Lung (tissue), 16 donors: ENCODE results near the gene MS4A1. TPM values are rescaled to one million over a fixed set of nuclear protein-coding genes. Genes with fewer than 3 reads are reported as not detected.

ENCODE experiments used
- ATAC-seq: fragments of 200-7000 bp; cut with Tn5 transposase; one replicate; pipeline ENCODE4 v1.9.1; 2020; ENCODE audit warnings: moderate number of reproducible peaks; ENCODE audit not compliant: insufficient read depth, low FRiP score
- DNase-seq, 3 donors: peaks; one replicate each; pipeline ENCODE4 v3.0.0-alpha.2; 2013 to 2017
- H3K27ac ChIP-seq, 2 donors: one replicate each; pipeline ENCODE4 v1.5.1; 2013; ENCODE audit warnings: mild to moderate bottlenecking in 2 of 2, moderate library complexity in 2 of 2, control low read depth in 1 of 2, inconsistent platforms in 1 of 2, low read depth in 1 of 2, low read length in 1 of 2
- H3K27me3 ChIP-seq, 3 donors: one replicate each; pipeline ENCODE4 v1.5.1; 2013; ENCODE audit warnings: low read length in 2 of 3; ENCODE audit not compliant: control insufficient read depth in 3 of 3, insufficient read depth in 3 of 3
- H3K36me3 ChIP-seq, 4 donors: one replicate each; pipeline ENCODE4 v1.5.1; 2013; ENCODE audit warnings: low read length in 4 of 4, mild to moderate bottlenecking in 1 of 4, moderate library complexity in 1 of 4; ENCODE audit not compliant: control insufficient read depth in 4 of 4, insufficient read depth in 4 of 4
- H3K4me1 ChIP-seq, 5 donors: one replicate each; pipeline ENCODE4 v1.5.1; 2013; ENCODE audit warnings: low read length in 5 of 5, mild to moderate bottlenecking in 2 of 5, moderate library complexity in 1 of 5; ENCODE audit not compliant: control insufficient read depth in 5 of 5, insufficient read depth in 5 of 5
- H3K4me3 ChIP-seq: one replicate; pipeline ENCODE4 v1.5.1; 2013; ENCODE audit warnings: mild to moderate bottlenecking, control low read depth, moderate library complexity
- H3K9ac ChIP-seq, 2 donors: one replicate each; pipeline ENCODE4 v1.5.1; 2013; ENCODE audit warnings: low read length in 2 of 2, control low read depth in 1 of 2; ENCODE audit not compliant: insufficient read depth in 1 of 2
- H3K9me3 ChIP-seq, 4 donors: one replicate each; pipeline ENCODE4 v1.5.1; 2013; ENCODE audit warnings: low read length in 3 of 4, mild to moderate bottlenecking in 1 of 4, moderate library complexity in 1 of 4; ENCODE audit not compliant: control insufficient read depth in 4 of 4, insufficient read depth in 3 of 4
- CTCF ChIP-seq: IDR thresholded peaks from 2 replicates; pipeline ENCODE4 v1.5.1; 2012; ENCODE audit warnings: mild to moderate bottlenecking; ENCODE audit errors: control extremely low read depth, extremely low read depth
- WGBS, 2 donors: extraction: QIAGEN DNeasy Blood & Tissue Kit; methylation state at CpG; one replicate each; pipeline ENCODE4 v1.1.7; 2013; 5-methylcytosine and 5-hydroxymethylcytosine counted together
- long read RNA-seq, 5 donors: transcript quantifications; one replicate each; lab custom pipeline, GENCODE V29; 2026
- polyA plus RNA-seq, 2 donors: library from polyadenylated mRNA; stranded (reverse); fragments of 200-250 nt; gene quantifications; one replicate each; pipeline ENCODE4 v1.2.1, GENCODE V29; 2013
- total RNA-seq, 2 donors: library from RNA; depleted of rRNA in 1 of 2; stranded (reverse); fragments of >200 nt in 1 of 2; gene quantifications; one replicate each; pipeline ENCODE4 v1.2.1, GENCODE V29; 2014 to 2021
- donor health status: control.
- donor health status: control.
- donor health status: Bipolar disorder and iron deficiency.
- donor health status: healthy.
- donor health status: DM: yes; HTN: yes; CAD: no.

MS4A1 gene
- total RNA-seq (10 to 100 TPM in 1 of 2 donors, under 1 TPM in 1; 0.37 to 16.6 TPM), polyA plus RNA-seq (1 to 10 TPM in 1 of 2 donors, under 1 TPM in 1; 0.85 to 5.1 TPM)
- long read RNA-seq, donor 1, result 0 reads
- long read RNA-seq, donor 2, result 0 reads
- long read RNA-seq, donor 3, result 0 reads
- long read RNA-seq, donor 4, result 0 reads
- long read RNA-seq, donor 5, partial matches to known transcripts, result 0 of 1 reads
- long read RNA-seq, donor 5, other reads (novel, unspliced or antisense), result 0 of 1 reads

- no peak within 1 kb of the TSS for H3K27ac ChIP-seq
- H3K4me1 ChIP-seq, result no peaks in the 10 kb centered on the region
- H3K9ac ChIP-seq, result no peak within 1 kb of the TSS
- H3K27me3 ChIP-seq, result no peaks in the 10 kb centered on the region
- DNase-seq (no peak), ATAC-seq (no peak)
- no peak within 1 kb of the TSS for H3K4me3 ChIP-seq
- no peaks in the 10 kb centered on the region for H3K36me3 ChIP-seq
- no peaks in the 10 kb centered on the region for H3K9me3 ChIP-seq
- no peak for TF ChIP-seq CTCF
- 61 to 64% methylated on average over 4 of the region's 4 CpGs for WGBS, 2 donors
Observed at GRCh38 chr11:60455531-60456042, at the start of gene MS4A1. Gene MS4A1, plus strand, starts transcription at chr11:60455847. Its CDS starts 6,528 bp downstream, at chr11:60462375.

DNA sequence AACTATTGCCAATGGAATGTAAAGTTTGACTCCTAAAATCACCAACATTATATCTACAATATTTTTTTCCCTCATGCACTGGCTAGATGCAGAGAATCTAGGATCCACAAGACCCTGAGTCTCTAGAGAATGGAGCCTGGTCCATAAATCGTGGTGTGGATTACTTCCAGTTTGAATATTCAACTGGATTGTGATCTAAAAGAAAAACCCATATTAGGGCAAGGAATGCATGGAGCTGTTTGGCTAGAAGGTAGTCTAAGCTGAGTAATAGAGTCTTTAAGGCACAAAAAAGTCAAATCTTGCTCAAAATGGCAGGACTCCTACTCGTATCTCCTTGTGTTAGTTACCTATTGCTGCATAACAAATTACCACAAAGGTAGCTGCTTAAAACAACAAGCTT is 35.6 kb upstream of the MS4A1 start:
- no peak for TF ChIP-seq CTCF
- H3K9ac ChIP-seq, result no peak overlapping the region
- ATAC-seq, result no peak
- no peaks in the 10 kb centered on the region for H3K36me3 ChIP-seq
- no peak for DNase-seq
- no peak overlapping the region for H3K4me3 ChIP-seq
- peaks cover 0 to 5% (median under 1%) of the 10 kb centered on the region in 4 donors for H3K9me3 ChIP-seq
- no peak overlapping the region for H3K27ac ChIP-seq
- WGBS, 2 donors, result 20 to 41% methylated on average over 2 of the region's 2 CpGs
- H3K4me1 ChIP-seq, result no peaks in the 10 kb centered on the region
- H3K27me3 ChIP-seq, result no peaks in the 10 kb centered on the region

- Histone ChIP-seq H3K4me1 (no peaks in the 10 kb centered on the region), H3K4me3 (no peak overlapping the region), H3K27ac (no peak overlapping the region), H3K36me3 (no peaks in the 10 kb centered on the region), H3K9me3 (peaks cover 0 to 5% (median under 1%) of the 10 kb centered on the region in 4 donors), H3K9ac (no peak overlapping the region), H3K27me3 (no peaks in the 10 kb centered on the region)
- ATAC-seq (no peak), DNase-seq (no peak)
- TF ChIP-seq CTCF, result no peak
- WGBS, 2 donors, result 50 to 92% methylated on average over 1 of the region's 1 CpG
Observed at GRCh38 chr11:60422609-60423008, 33.0 kb upstream of the MS4A1 start.
